Measurements from ENCODE around the gene DCUN1D4. TPM values are rescaled to one million over a fixed set of nuclear protein-coding genes. Genes with fewer than 3 reads are reported as not detected.
A peak's percentile ranks its signal among the peaks of the same experiment; 100 is the strongest.

The DCUN1D4 gene
- total RNA-seq, 1 donor = 62.6 TPM

DNA sequence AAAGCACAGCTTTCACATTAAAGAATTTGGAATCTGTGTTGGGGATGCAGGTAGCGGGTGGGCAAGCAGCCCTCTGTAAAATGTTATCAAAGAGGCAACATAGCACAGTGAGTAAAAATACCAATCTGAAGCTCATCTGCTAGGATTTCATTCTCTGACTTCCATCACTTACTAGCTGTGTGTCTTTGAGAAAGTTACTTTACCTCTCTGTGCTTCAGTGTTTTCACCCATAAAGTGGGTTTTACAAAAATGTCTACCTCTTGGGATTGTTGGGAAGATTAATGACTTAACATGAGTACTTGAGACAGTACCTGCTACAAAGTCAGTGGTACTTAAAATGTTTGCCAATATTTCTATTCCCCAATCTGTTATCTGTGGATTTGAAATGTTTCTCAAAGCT, 7.9 kb upstream of the DCUN1D4 start:
- no peak for DNase-seq (ENCODE audit: low read depth)
- TF ChIP-seq, protein P1, sequence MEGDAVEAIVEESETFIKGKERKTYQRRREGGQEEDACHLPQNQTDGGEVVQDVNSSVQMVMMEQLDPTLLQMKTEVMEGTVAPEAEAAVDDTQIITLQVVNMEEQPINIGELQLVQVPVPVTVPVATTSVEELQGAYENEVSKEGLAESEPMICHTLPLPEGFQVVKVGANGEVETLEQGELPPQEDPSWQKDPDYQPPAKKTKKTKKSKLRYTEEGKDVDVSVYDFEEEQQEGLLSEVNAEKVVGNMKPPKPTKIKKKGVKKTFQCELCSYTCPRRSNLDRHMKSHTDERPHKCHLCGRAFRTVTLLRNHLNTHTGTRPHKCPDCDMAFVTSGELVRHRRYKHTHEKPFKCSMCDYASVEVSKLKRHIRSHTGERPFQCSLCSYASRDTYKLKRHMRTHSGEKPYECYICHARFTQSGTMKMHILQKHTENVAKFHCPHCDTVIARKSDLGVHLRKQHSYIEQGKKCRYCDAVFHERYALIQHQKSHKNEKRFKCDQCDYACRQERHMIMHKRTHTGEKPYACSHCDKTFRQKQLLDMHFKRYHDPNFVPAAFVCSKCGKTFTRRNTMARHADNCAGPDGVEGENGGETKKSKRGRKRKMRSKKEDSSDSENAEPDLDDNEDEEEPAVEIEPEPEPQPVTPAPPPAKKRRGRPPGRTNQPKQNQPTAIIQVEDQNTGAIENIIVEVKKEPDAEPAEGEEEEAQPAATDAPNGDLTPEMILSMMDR (IDR thresholded peaks at IDR 0.05; ENCODE audit: insufficient read depth, low read length) = no peak
- no peak overlapping the region for H3K4me3 ChIP-seq (ENCODE audit: low read depth, low read length)

DNA sequence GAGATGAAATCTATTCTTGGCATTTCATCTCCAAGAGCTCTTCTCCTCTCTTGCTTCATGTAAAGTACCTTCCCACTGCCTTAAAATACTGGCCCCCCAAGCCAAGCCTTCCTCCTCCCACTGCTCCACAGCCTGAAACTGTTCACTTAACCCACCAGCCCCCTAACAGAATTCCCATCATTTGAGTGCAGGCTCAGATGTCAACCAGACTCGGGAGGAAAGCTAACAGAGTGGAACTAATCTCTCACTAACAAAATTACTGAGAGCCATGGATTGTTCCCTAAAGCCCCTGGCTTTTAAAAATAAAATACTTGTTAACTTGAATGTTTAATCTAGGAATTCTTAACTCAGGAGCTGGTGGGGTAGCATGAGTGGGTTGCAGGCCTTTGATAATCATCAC, 7.1 kb upstream of the DCUN1D4 start:
- H3K4me3 ChIP-seq (ENCODE audit: low read depth, low read length) = no peak overlapping the region
- TF ChIP-seq, protein P1 (IDR thresholded peaks at IDR 0.05; ENCODE audit: insufficient read depth, low read length) = no peak
- no peak for DNase-seq (ENCODE audit: low read depth)

DNA sequence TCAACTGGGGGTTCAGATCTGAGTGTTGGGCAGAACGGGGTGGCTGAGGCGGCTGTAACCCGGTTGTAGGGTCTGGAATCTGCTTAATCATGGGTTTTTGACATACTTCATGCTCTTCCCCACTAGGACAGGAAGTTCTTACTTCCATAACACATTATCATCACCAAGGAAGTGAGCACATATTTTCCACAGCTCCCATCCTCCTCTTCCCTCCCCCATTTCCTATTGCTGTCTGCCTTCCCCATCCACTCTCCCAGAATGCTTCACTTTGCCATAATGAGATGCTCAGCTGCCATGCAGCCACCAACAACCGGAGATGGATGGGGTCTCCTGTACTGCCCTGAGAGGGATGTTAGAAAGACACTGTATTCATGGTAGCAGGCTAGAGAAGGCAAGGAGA, 6.4 kb upstream of the DCUN1D4 start:
- TF ChIP-seq, protein P1 (IDR thresholded peaks at IDR 0.05; ENCODE audit: insufficient read depth, low read length) = no peak
- no peak for DNase-seq (ENCODE audit: low read depth)
- no peak overlapping the region for H3K4me3 ChIP-seq (ENCODE audit: low read depth, low read length)

DNA sequence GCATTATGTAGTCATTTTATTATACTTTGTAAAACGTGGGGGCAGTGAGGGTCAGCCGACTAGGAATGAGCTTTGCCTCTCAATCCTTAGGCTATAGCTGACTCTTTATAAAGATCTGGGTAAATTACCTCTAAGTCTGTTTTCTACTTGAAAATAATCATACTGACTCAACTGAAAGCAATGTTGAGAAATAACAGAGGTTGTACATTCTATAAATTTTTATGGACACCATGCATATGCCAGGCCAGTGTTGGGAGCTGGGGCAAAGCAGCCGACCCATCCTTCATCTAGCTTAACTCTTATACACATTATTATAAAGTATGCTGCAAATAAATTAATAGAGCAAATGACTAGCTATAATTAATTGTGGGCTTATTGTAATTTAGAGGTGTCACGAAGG, 2.2 kb upstream of the DCUN1D4 start:
- no peak overlapping the region for H3K4me3 ChIP-seq (ENCODE audit: low read depth, low read length)
- peak; percentile 7 for DNase-seq (ENCODE audit: low read depth)
- TF ChIP-seq, protein P1 (IDR thresholded peaks at IDR 0.05; ENCODE audit: insufficient read depth, low read length) = no peak

DNA sequence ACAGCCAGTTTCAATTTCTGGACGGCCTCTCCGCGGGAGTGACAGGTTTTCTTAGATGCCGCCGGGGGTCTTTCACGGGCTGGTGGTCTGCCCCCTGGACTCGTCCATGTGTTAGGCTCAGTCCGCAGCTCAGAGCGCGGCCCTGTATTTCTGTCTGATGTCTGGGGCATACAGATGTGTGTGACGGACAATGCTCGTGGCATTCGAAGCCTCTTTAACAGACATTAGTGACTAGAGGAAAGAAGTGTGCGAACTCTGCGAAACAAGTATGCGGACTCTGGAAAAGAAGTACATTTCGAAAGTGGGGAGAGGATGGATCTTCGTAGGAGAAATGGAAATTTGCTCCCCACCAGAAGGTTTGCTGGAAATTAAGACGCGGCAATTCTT, 793 bp upstream of the DCUN1D4 start:
- DNase-seq (ENCODE audit: low read depth) = peak; percentile 45
- H3K4me3 ChIP-seq (ENCODE audit: low read depth, low read length) = peak overlapping the region; percentile 90
- TF ChIP-seq, protein P1 (IDR thresholded peaks at IDR 0.05; ENCODE audit: insufficient read depth, low read length) = no peak

DNA sequence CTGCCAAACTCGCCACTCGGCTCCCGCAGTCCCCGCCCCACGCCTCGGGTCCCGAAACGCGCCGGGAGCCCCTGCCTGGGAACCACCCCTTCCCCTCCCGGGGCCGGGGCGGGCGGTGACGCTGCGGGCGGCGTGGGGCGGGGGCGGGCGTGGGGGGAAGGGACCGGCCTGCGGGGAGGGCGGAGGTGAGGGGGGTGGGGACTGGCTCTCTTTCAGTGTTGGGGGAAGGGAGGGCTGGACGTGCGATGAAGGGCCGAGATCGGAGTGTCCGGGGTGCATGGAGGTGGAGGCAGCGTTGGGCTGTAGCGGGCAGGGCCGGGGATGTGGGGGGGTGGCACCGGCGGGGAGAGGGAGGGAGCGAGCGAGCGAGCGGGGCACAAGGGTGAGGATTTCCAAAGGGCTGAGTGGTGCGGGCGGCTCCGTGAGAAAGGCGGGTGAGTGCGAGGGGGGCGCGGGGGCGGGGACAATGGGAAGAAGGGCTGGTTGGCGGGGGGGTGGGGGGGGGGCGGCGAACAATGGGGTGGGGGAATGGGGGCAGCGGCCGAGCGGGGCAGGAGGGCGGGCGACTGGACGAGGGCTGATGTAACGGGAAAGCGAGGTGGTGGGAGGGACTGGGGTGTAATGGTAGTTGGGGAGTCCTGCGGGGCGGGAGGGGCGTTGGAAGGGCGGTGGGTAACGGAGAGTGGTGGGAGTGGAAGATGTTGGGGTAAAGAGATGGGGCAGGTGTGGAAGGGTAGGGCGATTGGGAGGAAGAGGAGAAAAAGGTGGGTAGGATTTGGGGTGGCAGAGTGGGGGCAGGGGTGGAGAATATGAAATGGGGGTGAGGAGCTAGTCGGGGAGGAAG, 578 bp downstream of the DCUN1D4 start:
- peak; percentile 66 for DNase-seq (ENCODE audit: low read depth)
- H3K4me3 ChIP-seq (ENCODE audit: low read depth, low read length) = peak overlapping the region; percentile 83
- TF ChIP-seq, protein P1 (IDR thresholded peaks at IDR 0.05; ENCODE audit: insufficient read depth, low read length) = no peak
